SK-N-SH (cell line): Measurements from ENCODE around the gene USP32.

ENCODE experiments used
- CHD2 ChIP-seq: fragments of 150-350 bp; IDR thresholded peaks from 2 replicates; pipeline ENCODE4 v1.6.1; 2018; ENCODE audit warnings: low read length; ENCODE audit not compliant: partially characterized antibody
- CTCF ChIP-seq: fragments of 200-600 bp; sonication (generic); IDR thresholded peaks from 2 replicates; pipeline ENCODE4 v1.6.1; 2017; ENCODE audit warnings: antibody characterized with exemption, mild to moderate bottlenecking, moderate library complexity
- EP300 ChIP-seq, 2 experiments: IDR thresholded peaks; 2 replicates each; pipeline versions ENCODE4 v1.4.0 to v1.6.1; 2012; ENCODE audit warnings: borderline replicate concordance in 1 of 2, low read depth in 1 of 2, low read length in 1 of 2
- EZH2phosphoT487 ChIP-seq: fragments of 200-600 bp; sonication (generic); IDR thresholded peaks from 2 replicates; pipeline ENCODE4 v1.6.1; 2017; ENCODE audit warnings: low read depth, mixed run types, mild to moderate bottlenecking, antibody characterized with exemption, moderate library complexity, borderline replicate concordance
- NFIC ChIP-seq: IDR thresholded peaks from 2 replicates; pipeline ENCODE4 v1.4.0; 2012; ENCODE audit warnings: borderline replicate concordance
- RAD21 ChIP-seq: IDR thresholded peaks from 2 replicates; pipeline ENCODE4 v1.6.1; 2012; ENCODE audit warnings: mild to moderate bottlenecking, low read length

- no peak for TF ChIP-seq CHD2
- no peak for TF ChIP-seq NFIC
- TF ChIP-seq CTCF, result no peak
- TF ChIP-seq EZH2phosphoT487, result no peak
- no peak for TF ChIP-seq EP300 (IDR thresholded peaks at IDR 0.05; ENCODE audit: borderline replicate concordance in 1 of 2, low read depth in 1 of 2, low read length in 1 of 2)
- TF ChIP-seq RAD21, result no peak
Measured at GRCh38 chr17:60174035-60174434, 217.9 kb downstream of the USP32 start.
